HUES6 (cell line): ENCODE results near the gene INTS11.

Experiments used
- H3K27ac ChIP-seq: 2 replicates; pipeline ENCODE4 v1.7.0; 2013; ENCODE audit warnings: low read depth, mild to moderate bottlenecking, low read length, inconsistent platforms
- H3K27me3 ChIP-seq: 2 replicates; pipeline ENCODE4 v1.6.1; 2013; ENCODE audit warnings: low read length; ENCODE audit not compliant: control insufficient read depth, insufficient read depth
- H3K36me3 ChIP-seq: 2 replicates; pipeline ENCODE4 v1.6.1; 2013; ENCODE audit warnings: low read length; ENCODE audit not compliant: control insufficient read depth, insufficient read depth
- H3K4me1 ChIP-seq: 2 replicates; pipeline ENCODE4 v1.6.1; 2013; ENCODE audit warnings: low read length; ENCODE audit not compliant: control insufficient read depth, insufficient read depth
- H3K4me3 ChIP-seq: 2 replicates; pipeline ENCODE4 v1.5.1; 2013; ENCODE audit warnings: low read depth, low read length
- H3K9ac ChIP-seq: one replicate; pipeline ENCODE4 v1.6.1; 2013; ENCODE audit warnings: mild to moderate bottlenecking, low read length
- H3K9me3 ChIP-seq: 2 replicates; pipeline ENCODE4 v1.6.1; 2013; ENCODE audit warnings: low read depth, low read length; ENCODE audit not compliant: control insufficient read depth, insufficient read depth

Gene INTS11

DNA sequence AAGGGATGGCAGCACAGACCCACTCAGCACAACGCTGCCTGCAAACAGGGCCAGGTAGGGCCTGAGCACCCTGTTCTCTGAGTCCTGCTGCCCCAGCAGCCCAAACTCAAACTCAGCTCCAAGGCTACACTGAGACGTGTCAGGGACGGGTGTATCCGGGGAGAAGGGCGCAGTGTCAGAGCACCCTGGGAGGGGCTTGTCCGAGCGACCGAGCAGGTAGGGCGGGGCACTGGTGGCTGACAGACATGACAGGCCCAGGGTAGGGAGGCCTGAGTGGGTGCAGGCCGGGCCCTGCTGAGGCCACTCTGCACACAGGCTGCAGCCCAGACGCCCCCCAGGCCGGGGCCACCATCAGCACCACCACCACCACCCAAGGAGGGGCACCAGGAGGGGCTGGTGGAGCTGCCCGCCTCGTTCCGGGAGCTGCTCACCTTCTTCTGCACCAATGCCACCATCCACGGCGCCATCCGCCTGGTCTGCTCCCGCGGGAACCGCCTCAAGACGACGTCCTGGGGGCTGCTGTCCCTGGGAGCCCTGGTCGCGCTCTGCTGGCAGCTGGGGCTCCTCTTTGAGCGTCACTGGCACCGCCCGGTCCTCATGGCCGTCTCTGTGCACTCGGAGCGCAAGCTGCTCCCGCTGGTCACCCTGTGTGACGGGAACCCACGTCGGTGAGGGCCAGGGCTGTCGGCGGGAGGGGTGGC is 38.7 kb downstream of the INTS11 start:
- no peaks in the 10 kb centered on the region for H3K36me3 ChIP-seq
- H3K9me3 ChIP-seq = peaks cover 4% of the 10 kb centered on the region
- H3K4me3 ChIP-seq = no peak overlapping the region
- no peaks in the 10 kb centered on the region; the same call in 1 of the 2 replicates for H3K27me3 ChIP-seq
- no peak overlapping the region for H3K27ac ChIP-seq
- H3K4me1 ChIP-seq = no peaks in the 10 kb centered on the region
- H3K9ac ChIP-seq = no peak overlapping the region

DNA sequence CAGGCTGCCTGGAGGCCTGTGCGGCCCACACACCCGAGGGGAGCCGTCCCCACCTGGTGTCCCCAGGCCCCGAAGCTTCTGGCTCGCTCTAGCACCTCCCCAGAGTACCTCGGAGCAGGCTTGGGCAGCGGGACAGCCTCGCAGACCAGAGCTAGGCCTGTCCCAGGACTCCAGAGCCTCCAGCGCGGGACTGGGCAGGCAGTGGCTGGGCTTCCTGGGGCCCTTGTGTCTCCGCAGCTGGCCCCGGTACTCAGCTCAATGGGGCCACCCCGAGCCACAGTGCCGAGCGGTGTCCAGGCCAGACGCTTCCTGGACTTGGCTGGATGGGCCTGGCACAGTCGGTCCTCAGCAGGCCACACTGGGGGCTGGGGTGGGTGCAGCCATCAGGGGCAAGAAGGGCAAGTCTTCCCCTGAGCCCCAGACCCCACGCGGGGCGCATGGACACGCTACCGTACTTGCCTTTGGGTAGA is 39.3 kb downstream of the INTS11 start:
- no peak overlapping the region for H3K9ac ChIP-seq
- H3K27me3 ChIP-seq = no peaks in the 10 kb centered on the region; the same call in 1 of the 2 replicates
- H3K4me1 ChIP-seq = no peaks in the 10 kb centered on the region
- no peak overlapping the region for H3K4me3 ChIP-seq
- no peaks in the 10 kb centered on the region for H3K36me3 ChIP-seq
- peaks cover 4% of the 10 kb centered on the region for H3K9me3 ChIP-seq
- no peak overlapping the region for H3K27ac ChIP-seq

DNA sequence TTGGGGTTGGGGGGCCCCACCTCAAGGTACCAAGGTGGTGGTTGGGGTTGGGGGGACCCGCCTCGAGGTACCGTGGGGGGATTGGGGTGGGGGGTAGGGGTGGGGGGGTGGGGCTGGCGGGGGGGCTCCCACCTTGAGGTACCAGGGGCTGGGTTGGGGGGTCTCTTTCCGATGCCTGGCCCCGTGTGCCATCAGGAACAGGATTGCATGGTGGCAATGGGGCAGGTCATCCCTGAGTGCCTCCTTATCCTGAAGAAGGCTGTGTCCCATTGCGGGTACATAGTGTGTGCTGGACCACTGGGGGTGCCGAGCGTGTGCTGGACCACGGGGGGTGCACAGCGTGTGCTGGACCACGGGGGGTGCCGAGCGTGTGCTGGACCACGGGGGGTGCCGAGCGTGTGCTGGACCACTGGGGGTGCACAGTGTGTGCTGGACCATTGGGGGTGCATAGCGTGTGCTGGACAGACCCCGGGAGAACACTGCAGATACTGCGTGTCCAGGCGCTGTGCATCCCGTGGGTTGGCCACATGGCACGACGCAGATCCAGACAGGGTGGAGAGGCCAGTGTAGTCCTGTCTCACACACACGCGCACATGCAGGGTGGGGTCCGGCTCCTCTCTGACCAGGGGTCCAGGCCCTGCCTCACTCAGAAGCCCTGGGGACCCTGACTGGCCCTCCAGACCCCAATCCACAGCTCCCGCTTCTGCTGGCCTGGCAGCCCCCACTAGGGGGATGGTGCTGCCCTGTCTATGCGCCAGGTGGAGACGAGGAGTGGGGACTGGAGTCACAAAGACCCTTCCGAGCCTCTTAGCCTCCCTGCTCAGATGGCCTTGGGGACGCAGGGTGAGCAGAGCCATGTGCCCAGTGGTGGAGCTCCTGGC is 40.0 kb downstream of the INTS11 start:
- Histone ChIP-seq H3K4me3 (no peak overlapping the region), H3K9ac (no peak overlapping the region), H3K9me3 (peaks cover 4% of the 10 kb centered on the region), H3K4me1 (no peaks in the 10 kb centered on the region), H3K27me3 (no peaks in the 10 kb centered on the region; the same call in 1 of the 2 replicates), H3K36me3 (no peaks in the 10 kb centered on the region), H3K27ac (no peak overlapping the region)

DNA sequence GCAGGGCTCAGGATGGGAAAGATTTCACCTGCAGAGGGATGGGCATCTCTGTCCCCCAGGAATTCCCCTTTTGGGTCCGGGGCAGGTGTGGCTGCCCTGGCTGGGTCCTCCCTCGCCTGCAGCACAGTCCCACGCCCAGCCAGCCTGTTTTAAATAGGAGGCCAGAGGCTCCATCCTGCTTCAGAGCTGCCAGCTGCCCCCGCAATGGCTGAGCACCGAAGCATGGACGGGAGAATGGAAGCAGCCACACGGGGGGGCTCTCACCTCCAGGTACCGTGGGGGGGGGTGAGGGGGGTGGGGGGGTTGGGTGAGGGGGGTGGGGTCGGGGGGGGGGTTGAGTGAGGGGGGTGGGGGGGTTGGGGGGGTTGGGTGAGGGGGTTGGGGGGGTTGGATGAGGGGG is 40.6 kb downstream of the INTS11 start:
- Histone ChIP-seq H3K9me3 (peaks cover 4% of the 10 kb centered on the region), H3K4me1 (no peaks in the 10 kb centered on the region), H3K27ac (no peak overlapping the region)

DNA sequence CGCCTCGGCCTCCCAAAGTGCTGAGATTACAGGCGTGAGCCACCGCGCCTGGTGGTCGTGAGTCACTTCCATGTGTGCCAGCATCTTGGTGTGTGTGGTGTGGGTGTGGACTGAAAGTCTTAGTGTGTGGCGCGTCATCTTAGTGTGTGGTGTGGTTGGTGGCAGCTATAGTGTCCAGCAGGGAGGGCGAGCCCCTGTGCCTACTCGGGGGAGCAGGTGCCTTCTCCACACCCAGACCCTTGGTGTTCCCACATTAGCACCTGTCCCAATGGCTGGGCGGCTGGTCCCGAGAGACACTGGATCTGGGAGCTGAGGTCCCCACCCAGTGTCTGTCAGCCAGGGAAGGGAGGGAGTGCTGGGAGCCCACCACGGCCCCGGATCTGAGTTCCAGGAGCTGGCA is 41.5 kb downstream of the INTS11 start:
- H3K4me1 ChIP-seq = no peaks in the 10 kb centered on the region
- no peaks in the 10 kb centered on the region for H3K27me3 ChIP-seq
- no peak overlapping the region for H3K27ac ChIP-seq
- no peaks in the 10 kb centered on the region for H3K9me3 ChIP-seq
- no peak overlapping the region for H3K9ac ChIP-seq
- no peaks in the 10 kb centered on the region for H3K36me3 ChIP-seq
- no peak overlapping the region for H3K4me3 ChIP-seq

More for the DNA sequence above, 40.6 kb downstream of the INTS11 start:
- Histone ChIP-seq H3K27me3 (no peaks in the 10 kb centered on the region; the same call in 1 of the 2 replicates), H3K4me3 (no peak overlapping the region), H3K36me3 (no peaks in the 10 kb centered on the region), H3K9ac (no peak overlapping the region)

DNA sequence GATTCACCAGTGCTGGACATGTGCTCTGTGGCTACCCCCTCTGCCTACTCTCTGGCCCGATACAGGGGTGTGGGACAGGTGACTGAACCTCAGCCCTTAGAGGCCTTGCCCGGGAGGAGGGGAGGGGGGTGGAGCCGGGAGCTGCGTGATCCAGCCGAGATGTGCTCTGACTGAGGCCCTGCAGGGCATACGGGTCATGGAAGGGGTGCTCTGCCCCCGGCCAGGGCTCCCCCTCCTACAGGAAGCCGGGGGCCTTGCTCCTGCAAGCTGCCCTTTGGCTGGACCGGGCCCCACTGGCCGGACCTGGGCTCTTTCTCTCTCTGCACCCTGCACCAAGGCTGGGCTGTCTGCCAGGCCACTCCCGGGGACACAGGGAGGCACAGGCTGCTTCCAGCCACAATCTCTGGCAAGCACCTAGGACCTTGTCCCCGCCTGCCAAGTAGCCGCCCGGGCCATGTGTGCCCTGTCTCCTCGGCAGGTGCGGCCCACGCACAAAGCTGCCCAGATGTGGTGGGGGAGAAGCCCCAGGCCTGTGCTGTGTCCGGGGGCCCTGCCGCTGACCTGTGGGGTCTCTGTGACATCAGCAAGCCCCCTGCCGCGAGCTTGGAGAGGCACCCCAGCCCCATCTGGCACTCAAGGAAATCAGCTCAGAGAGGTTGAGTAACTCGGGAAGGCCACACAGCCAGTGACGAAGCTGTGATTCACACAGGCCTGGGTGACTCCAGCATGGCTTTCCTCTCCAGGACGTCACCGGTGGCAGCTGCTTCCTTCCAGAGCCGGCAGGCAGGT is 42.7 kb downstream of the INTS11 start:
- H3K36me3 ChIP-seq = no peaks in the 10 kb centered on the region
- H3K9me3 ChIP-seq = no peaks in the 10 kb centered on the region
- no peak overlapping the region for H3K9ac ChIP-seq
- no peaks in the 10 kb centered on the region for H3K27me3 ChIP-seq
- no peak overlapping the region for H3K27ac ChIP-seq
- H3K4me3 ChIP-seq = no peak overlapping the region
- H3K4me1 ChIP-seq = no peaks in the 10 kb centered on the region

DNA sequence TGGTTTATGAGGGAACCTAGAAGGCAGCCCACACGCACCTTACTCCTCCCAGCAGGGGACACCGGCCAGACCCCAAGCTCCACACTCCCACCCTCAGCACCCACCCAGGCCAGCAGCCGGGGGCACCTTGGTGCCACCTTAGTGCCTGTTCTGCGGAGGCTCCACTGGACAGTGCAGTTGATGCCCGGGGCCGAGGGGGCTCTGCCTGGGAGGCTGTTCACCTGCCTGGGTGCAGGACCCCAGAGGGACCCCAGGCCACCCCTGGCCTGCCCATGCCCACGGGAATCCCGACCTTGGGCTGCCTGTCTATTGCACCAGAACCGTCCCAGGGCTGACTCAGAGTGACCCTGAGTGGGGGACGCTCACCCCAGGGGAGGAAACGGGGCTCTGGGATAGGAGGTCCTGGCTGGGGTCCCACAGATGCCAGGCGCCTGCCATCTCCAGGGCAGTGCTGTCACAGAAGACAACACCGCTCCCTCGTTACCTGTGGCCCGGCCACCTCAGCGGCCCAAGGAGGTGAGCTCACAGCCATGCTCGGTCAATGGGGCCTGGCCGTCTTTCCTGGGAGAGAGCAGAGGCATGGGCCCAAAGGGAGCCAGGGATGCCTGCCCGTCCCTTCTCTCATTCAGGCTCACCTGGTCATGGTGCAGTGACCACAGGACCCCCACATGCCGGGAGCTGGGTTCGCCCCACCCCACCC is 43.5 kb downstream of the INTS11 start:
- Histone ChIP-seq H3K27ac (no peak overlapping the region), H3K4me1 (no peaks in the 10 kb centered on the region), H3K4me3 (no peak overlapping the region), H3K9ac (no peak overlapping the region), H3K9me3 (no peaks in the 10 kb centered on the region), H3K27me3 (no peaks in the 10 kb centered on the region), H3K36me3 (no peaks in the 10 kb centered on the region)

DNA sequence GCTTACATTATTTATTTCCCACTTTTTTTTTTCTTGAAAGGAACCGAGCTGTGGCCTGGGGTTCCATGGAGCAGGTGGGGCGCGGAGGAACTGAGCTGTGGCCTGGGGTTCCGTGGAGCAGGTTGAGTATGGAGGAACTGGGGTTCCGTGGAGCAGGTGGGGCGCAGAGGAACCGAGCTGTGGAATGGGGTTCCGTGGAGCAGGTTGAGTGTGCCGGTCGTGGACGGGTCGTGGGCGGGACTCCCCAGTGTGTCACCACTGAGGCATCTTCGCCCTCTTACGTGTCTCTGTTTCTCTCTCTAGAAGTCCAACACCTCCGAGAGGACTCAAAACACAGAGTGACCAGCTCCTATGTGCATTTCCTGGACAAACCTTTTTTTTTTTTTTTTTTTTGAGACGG is 45.4 kb downstream of the INTS11 start:
- H3K27ac ChIP-seq = no peak overlapping the region
- peaks cover 8% of the 10 kb centered on the region for H3K4me1 ChIP-seq
- no peaks in the 10 kb centered on the region for H3K36me3 ChIP-seq
- H3K4me3 ChIP-seq = no peak overlapping the region
- peaks cover 7% of the 10 kb centered on the region for H3K27me3 ChIP-seq
- H3K9ac ChIP-seq = no peak overlapping the region
- no peaks in the 10 kb centered on the region for H3K9me3 ChIP-seq

DNA sequence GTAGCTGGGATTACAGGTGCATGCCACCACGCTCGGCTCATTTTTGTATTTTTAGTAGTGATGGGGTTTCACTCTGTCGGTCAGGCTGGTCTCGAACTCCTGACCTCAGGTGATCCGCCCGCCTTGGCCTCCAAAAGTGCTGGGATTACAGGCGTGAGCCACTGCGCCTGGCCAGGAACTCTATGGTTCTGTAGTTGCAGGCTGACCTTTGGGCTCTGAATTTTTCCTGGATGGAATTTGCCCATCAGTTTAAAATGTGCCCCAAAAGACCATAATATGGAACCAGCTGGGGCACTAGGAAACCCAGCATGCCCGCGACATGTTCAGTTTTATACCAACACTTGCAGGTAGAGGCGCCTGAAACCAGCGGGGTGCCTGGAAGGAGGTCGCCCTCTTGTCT is 45.8 kb downstream of the INTS11 start:
- no peak overlapping the region for H3K4me3 ChIP-seq
- peaks cover 8% of the 10 kb centered on the region for H3K4me1 ChIP-seq
- no peaks in the 10 kb centered on the region for H3K36me3 ChIP-seq
- no peaks in the 10 kb centered on the region for H3K9me3 ChIP-seq
- H3K27me3 ChIP-seq = peaks cover 7% of the 10 kb centered on the region
- no peak overlapping the region for H3K9ac ChIP-seq
- no peak overlapping the region for H3K27ac ChIP-seq

DNA sequence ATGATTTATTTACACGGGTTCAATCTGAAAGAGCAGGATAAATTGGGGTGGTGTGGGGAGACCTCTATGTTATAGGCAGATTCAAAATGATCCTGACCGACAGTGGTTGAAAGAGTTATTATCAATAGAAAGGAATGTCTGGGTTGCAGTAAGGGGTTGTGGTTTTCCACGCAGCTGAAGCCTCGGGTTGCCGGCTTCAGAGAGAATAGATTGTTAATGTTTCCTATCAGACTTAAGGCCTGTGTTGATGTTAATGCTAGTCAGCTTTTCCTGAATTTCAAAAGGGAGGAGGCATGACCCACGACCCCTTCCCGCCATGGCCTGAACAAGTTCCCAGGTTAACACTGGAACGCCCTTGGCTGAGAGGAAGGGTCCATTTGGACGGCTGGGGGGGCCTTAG is 48.6 kb downstream of the INTS11 start:
- Histone ChIP-seq H3K36me3 (peaks cover 6% of the 10 kb centered on the region; the same call in 1 of the 2 replicates), H3K27ac (no peak overlapping the region), H3K4me1 (peaks cover 18% of the 10 kb centered on the region), H3K27me3 (peaks cover 7% of the 10 kb centered on the region), H3K9me3 (no peaks in the 10 kb centered on the region), H3K4me3 (no peak overlapping the region), H3K9ac (no peak overlapping the region)
